Endodermal cell (in vitro differentiated cells): Measurements from ENCODE around the gene EDARADD. TPM values are rescaled to one million over a fixed set of nuclear protein-coding genes. Genes with fewer than 3 reads are reported as not detected.
A peak's percentile ranks its signal among the peaks of the same experiment; 100 is the strongest.

Experiments
- DNase-seq: peaks from one replicate; pipeline ENCODE4 v3.0.0-alpha.2; 2017
- H3K27ac ChIP-seq: 2 replicates; pipeline ENCODE4 v1.5.1; 2013; ENCODE audit warnings: mild to moderate bottlenecking, low read depth, low read length, moderate library complexity
- H3K27me3 ChIP-seq: 2 replicates; pipeline ENCODE4 v1.6.1; 2013; ENCODE audit warnings: mild to moderate bottlenecking, low read length, moderate library complexity; ENCODE audit not compliant: insufficient read depth, control insufficient read depth, poor library complexity, severe bottlenecking
- H3K36me3 ChIP-seq: 2 replicates; pipeline ENCODE4 v1.7.0; 2013; ENCODE audit warnings: mild to moderate bottlenecking, low read length, moderate library complexity; ENCODE audit not compliant: control insufficient read depth, insufficient read depth
- H3K4me1 ChIP-seq: one replicate; pipeline ENCODE4 v1.7.0; 2013; ENCODE audit warnings: low read length; ENCODE audit not compliant: control insufficient read depth, insufficient read depth
- H3K4me3 ChIP-seq: 2 replicates; pipeline ENCODE4 v1.5.1; 2013; ENCODE audit warnings: mild to moderate bottlenecking, low read length, moderate library complexity
- H3K9ac ChIP-seq: 2 replicates; pipeline ENCODE4 v1.6.1; 2013; ENCODE audit warnings: mild to moderate bottlenecking, low read length, moderate library complexity; ENCODE audit not compliant: poor library complexity, severe bottlenecking; ENCODE audit errors: extremely low read depth
- H3K9me3 ChIP-seq: 2 replicates; pipeline ENCODE4 v1.6.1; 2013; ENCODE audit warnings: mild to moderate bottlenecking, low read length, moderate library complexity; ENCODE audit not compliant: control insufficient read depth
- H3K27ac Mint-ChIP-seq: 2 replicates; pipeline ENCODE4 v1.8.0; 2020; ENCODE audit warnings: mixed read lengths
- H3K27me3 Mint-ChIP-seq: 2 replicates; pipeline ENCODE4 v1.8.0; 2021; ENCODE audit warnings: mild to moderate bottlenecking, mixed read lengths; ENCODE audit not compliant: insufficient read depth
- H3K36me3 Mint-ChIP-seq: 2 replicates; pipeline ENCODE4 v1.8.0; 2020; ENCODE audit warnings: low read depth, mixed read lengths
- H3K4me1 Mint-ChIP-seq: 2 replicates; pipeline ENCODE4 v1.8.0; 2020; ENCODE audit warnings: mixed read lengths
- H3K4me3 Mint-ChIP-seq: 2 replicates; pipeline ENCODE4 v1.8.0; 2020; ENCODE audit warnings: mild to moderate bottlenecking, moderate library complexity, mixed read lengths
- H3K9me3 Mint-ChIP-seq: 2 replicates; pipeline ENCODE4 v1.8.0; 2020; ENCODE audit warnings: mild to moderate bottlenecking, mixed read lengths
- CTCF ChIP-seq: fragments of 200-600 bp; sonication (generic); conservative IDR thresholded peaks from 2 replicates; pipeline ENCODE4 v1.5.0; 2021; ENCODE audit warnings: antibody characterized with exemption, mild to moderate bottlenecking
- WGBS, 2 experiments: methylation state at CpG; one replicate each; pipeline versions ENCODE4 v1.1.5 to v1.1.7; 2013; ENCODE audit warnings: missing lambda C conversion rate in 2 of 2, mixed read lengths in 1 of 2; ENCODE audit not compliant: insufficient coverage in 1 of 2, insufficient read length in 1 of 2; 5-methylcytosine and 5-hydroxymethylcytosine counted together
- total RNA-seq, 2 donors: library from RNA; stranded (reverse); fragmentation: NEBNext Ultra II Directional in 1 of 2; extraction: Animal tissue kit (Norgen Biotek cat#: 25700) in 1 of 2; gene quantifications; 2 replicates in 1 of 2; 3 replicates in 1 of 2; pipeline ENCODE4 v1.2.1, GENCODE V29; 2021

Gene EDARADD
- total RNA-seq, 2 donors from 2014 or later, result 5.0 to 5.5 TPM

- Histone ChIP-seq H3K4me3 (peak overlapping the region; percentile 80), H3K36me3 (no peaks in the 10 kb centered on the region), H3K9ac (no peak overlapping the region), H3K27ac (no peak overlapping the region), H3K27me3 (peaks cover 18% of the 10 kb centered on the region), H3K9me3 (no peaks in the 10 kb centered on the region), H3K4me1 (no peaks in the 10 kb centered on the region)
- no peak for TF ChIP-seq CTCF
- no peak overlapping the region for H3K27ac Mint-ChIP-seq
- H3K27me3 Mint-ChIP-seq, result peaks cover 11% of the 10 kb centered on the region
- H3K36me3 Mint-ChIP-seq, result peaks cover 1% of the 10 kb centered on the region
- WGBS, 2 experiments, result 85 to 94% methylated on average over 19 to 26 of the region's 26 CpGs
- peaks cover 5% of the 10 kb centered on the region for H3K4me1 Mint-ChIP-seq
- peak; percentile 73 for DNase-seq
- H3K4me3 Mint-ChIP-seq, result peak overlapping the region; percentile 72
- no peaks in the 10 kb centered on the region for H3K9me3 Mint-ChIP-seq
These were observed 129.0 kb downstream of the EDARADD start for GRCh38 chr1:236522937-236523703.

GRCh38 chr1:236523704-236524141 is 129.6 kb downstream of the EDARADD start, which contains the start of gene LGALS8:
LGALS8 (plus strand) TSS chr1:236523982; CDS start chr1:236526071, 2,089 bp downstream.
- Mint-ChIP-seq H3K36me3 (peaks cover 1% of the 10 kb centered on the region), H3K27me3 (peaks cover 11% of the 10 kb centered on the region), H3K27ac (peak within 1 kb of the TSS; percentile 77), H3K4me1 (peaks cover 5% of the 10 kb centered on the region), H3K4me3 (peak within 1 kb of the TSS; percentile 72), H3K9me3 (no peaks in the 10 kb centered on the region)
- no peak within 1 kb of the TSS for H3K27ac ChIP-seq
- H3K4me1 ChIP-seq, result no peaks in the 10 kb centered on the region
- no peak for TF ChIP-seq CTCF
- H3K9me3 ChIP-seq, result no peaks in the 10 kb centered on the region
- peak within 1 kb of the TSS; percentile 80 for H3K4me3 ChIP-seq
- peaks cover 18% of the 10 kb centered on the region for H3K27me3 ChIP-seq
- H3K36me3 ChIP-seq, result no peaks in the 10 kb centered on the region
- H3K9ac ChIP-seq, result peak within 1 kb of the TSS; percentile 38
- WGBS, 2 experiments, result 12 to 14% methylated on average over 21 to 35 of the region's 35 CpGs
- peak; percentile 84 for DNase-seq

GRCh38 chr1:236524142-236524894 is 130.2 kb downstream of the EDARADD start:
- Histone ChIP-seq H3K9ac (peak overlapping the region; percentile 38), H3K4me1 (no peaks in the 10 kb centered on the region), H3K36me3 (no peaks in the 10 kb centered on the region), H3K27ac (no peak overlapping the region), H3K9me3 (no peaks in the 10 kb centered on the region), H3K4me3 (peak overlapping the region; percentile 80), H3K27me3 (peaks cover 18% of the 10 kb centered on the region)
- peak overlapping the region; percentile 72 for H3K4me3 Mint-ChIP-seq
- WGBS, 2 experiments, result 5 to 7% methylated on average over 21 to 32 of the region's 32 CpGs
- H3K36me3 Mint-ChIP-seq, result peaks cover 1% of the 10 kb centered on the region
- peaks cover 11% of the 10 kb centered on the region for H3K27me3 Mint-ChIP-seq
- peak; percentile 79 for DNase-seq
- no peak for TF ChIP-seq CTCF
- peak overlapping the region; percentile 77 for H3K27ac Mint-ChIP-seq
- peaks cover 5% of the 10 kb centered on the region for H3K4me1 Mint-ChIP-seq
- H3K9me3 Mint-ChIP-seq, result no peaks in the 10 kb centered on the region
